NOMO-1 treated with DMSO at 0.1 percent for 48 hours (cell line): Measurements from ENCODE around the gene DCLK1.

Source experiments
- DNase-seq: peaks from one replicate; lab custom pipeline; 2025; ENCODE audit not compliant: unreplicated experiment; lab: John Stamatoyannopoulos, UW

The DCLK1 gene

GRCh38 chr13:35909837-35910540 is 221.2 kb downstream of the DCLK1 start:
- DNase-seq: no peak

- DNase-seq: no peak
Observed at GRCh38 chr13:35909091-35909490, 222.1 kb downstream of the DCLK1 start.

- no peak for DNase-seq
Observed at GRCh38 chr13:35908226-35908625, 223.0 kb downstream of the DCLK1 start.

- no peak for DNase-seq
Observed at GRCh38 chr13:35906636-35907035, 224.5 kb downstream of the DCLK1 start.

- DNase-seq: no peak
Observed at GRCh38 chr13:35903075-35903474, 228.1 kb downstream of the DCLK1 start.

- DNase-seq: no peak
Observed at GRCh38 chr13:35898041-35898440, 233.1 kb downstream of the DCLK1 start.

- no peak for DNase-seq
Observed at GRCh38 chr13:35894636-35895035, 236.5 kb downstream of the DCLK1 start.

GRCh38 chr13:35892837-35893814 is 238.1 kb downstream of the DCLK1 start:
- no peak for DNase-seq

- no peak for DNase-seq
Observed at GRCh38 chr13:35891507-35892441, 239.4 kb downstream of the DCLK1 start.

GRCh38 chr13:35889560-35889959 is 241.6 kb downstream of the DCLK1 start:
- DNase-seq: no peak

- DNase-seq: no peak
Observed at GRCh38 chr13:35888981-35889380, 242.2 kb downstream of the DCLK1 start.

GRCh38 chr13:35888457-35888883 is 242.7 kb downstream of the DCLK1 start:
- DNase-seq: no peak

- no peak for DNase-seq
Observed at GRCh38 chr13:35887115-35887666, 244.0 kb downstream of the DCLK1 start.

- DNase-seq: no peak
Observed at GRCh38 chr13:35886332-35887114, 244.7 kb downstream of the DCLK1 start.

GRCh38 chr13:35884211-35884760 is 246.9 kb downstream of the DCLK1 start:
- DNase-seq: no peak

GRCh38 chr13:35882722-35883497 is 248.3 kb downstream of the DCLK1 start:
- no peak for DNase-seq

GRCh38 chr13:35881360-35881759 is 249.8 kb downstream of the DCLK1 start:
- DNase-seq: no peak

GRCh38 chr13:35879111-35879510 is 252.1 kb downstream of the DCLK1 start:
- no peak for DNase-seq

GRCh38 chr13:35876601-35877000 is 254.6 kb downstream of the DCLK1 start:
- no peak for DNase-seq
